ENCODE results near the gene PWWP2A.

Gene PWWP2A

GRCh38 chr5:160119142-160119904, at the start of gene PWWP2A:
Gene PWWP2A (minus strand): TSS chr5:160119450. CDS start chr5:160119388, 62 bp downstream.
- TF ChIP-seq, protein P1, sequence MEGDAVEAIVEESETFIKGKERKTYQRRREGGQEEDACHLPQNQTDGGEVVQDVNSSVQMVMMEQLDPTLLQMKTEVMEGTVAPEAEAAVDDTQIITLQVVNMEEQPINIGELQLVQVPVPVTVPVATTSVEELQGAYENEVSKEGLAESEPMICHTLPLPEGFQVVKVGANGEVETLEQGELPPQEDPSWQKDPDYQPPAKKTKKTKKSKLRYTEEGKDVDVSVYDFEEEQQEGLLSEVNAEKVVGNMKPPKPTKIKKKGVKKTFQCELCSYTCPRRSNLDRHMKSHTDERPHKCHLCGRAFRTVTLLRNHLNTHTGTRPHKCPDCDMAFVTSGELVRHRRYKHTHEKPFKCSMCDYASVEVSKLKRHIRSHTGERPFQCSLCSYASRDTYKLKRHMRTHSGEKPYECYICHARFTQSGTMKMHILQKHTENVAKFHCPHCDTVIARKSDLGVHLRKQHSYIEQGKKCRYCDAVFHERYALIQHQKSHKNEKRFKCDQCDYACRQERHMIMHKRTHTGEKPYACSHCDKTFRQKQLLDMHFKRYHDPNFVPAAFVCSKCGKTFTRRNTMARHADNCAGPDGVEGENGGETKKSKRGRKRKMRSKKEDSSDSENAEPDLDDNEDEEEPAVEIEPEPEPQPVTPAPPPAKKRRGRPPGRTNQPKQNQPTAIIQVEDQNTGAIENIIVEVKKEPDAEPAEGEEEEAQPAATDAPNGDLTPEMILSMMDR (IDR thresholded peaks at IDR 0.05; ENCODE audit: extremely low read depth, insufficient read depth, missing control alignments): no peak
- DNase-seq (ENCODE audit: low spot score): peak; percentile 97
- in situ Hi-C loops (cut with MboI; ENCODE audit: low pct_unique_long_range_greater_than_20kb, low sequenced_read_pairs, unreplicated experiment): no loop called here

- TF ChIP-seq, protein P1 (IDR thresholded peaks at IDR 0.05; ENCODE audit: extremely low read depth, insufficient read depth, missing control alignments): no peak
- no peak for DNase-seq (ENCODE audit: low spot score)
- in situ Hi-C loops (cut with MboI; ENCODE audit: low pct_unique_long_range_greater_than_20kb, low sequenced_read_pairs, unreplicated experiment): no loop called here
These were observed 48.4 kb upstream of the PWWP2A start for GRCh38 chr5:160167624-160168165.

DNA sequence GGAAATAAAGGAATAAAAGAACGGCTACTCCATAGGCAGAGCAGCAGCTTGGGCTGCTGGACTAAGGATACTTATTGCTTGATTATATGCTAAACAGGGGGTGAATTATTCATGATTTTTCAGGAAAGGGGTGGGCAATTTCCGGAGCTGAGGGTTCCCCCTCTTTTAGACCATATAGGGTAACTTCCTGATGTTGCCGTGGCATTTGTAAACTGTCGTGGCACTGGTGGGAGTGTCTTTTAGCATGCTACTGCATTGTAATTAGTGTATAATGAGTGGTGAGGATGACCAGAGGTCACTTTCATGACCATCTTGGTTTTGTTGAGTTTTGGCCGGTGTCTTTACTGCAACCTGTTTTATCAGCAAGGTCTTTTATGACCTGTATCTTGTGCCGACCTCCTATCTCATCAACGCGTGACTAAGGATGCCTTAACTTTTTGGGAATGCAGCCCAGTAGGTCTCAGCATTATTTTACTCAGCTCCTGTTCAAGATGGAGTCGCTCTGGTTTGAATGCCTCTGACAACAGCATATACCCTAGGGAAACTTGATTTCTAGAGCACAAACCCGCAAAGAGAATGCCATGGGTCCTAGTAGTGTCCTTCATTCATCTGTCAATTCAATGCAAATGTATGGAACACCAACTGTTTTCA, 47.8 kb upstream of the PWWP2A start:
- TF ChIP-seq, protein P1 (IDR thresholded peaks at IDR 0.05; ENCODE audit: extremely low read depth, insufficient read depth, missing control alignments): no peak
- DNase-seq (ENCODE audit: low spot score): no peak
- in situ Hi-C loops (cut with MboI; ENCODE audit: low pct_unique_long_range_greater_than_20kb, low sequenced_read_pairs, unreplicated experiment): no loop called here

DNA sequence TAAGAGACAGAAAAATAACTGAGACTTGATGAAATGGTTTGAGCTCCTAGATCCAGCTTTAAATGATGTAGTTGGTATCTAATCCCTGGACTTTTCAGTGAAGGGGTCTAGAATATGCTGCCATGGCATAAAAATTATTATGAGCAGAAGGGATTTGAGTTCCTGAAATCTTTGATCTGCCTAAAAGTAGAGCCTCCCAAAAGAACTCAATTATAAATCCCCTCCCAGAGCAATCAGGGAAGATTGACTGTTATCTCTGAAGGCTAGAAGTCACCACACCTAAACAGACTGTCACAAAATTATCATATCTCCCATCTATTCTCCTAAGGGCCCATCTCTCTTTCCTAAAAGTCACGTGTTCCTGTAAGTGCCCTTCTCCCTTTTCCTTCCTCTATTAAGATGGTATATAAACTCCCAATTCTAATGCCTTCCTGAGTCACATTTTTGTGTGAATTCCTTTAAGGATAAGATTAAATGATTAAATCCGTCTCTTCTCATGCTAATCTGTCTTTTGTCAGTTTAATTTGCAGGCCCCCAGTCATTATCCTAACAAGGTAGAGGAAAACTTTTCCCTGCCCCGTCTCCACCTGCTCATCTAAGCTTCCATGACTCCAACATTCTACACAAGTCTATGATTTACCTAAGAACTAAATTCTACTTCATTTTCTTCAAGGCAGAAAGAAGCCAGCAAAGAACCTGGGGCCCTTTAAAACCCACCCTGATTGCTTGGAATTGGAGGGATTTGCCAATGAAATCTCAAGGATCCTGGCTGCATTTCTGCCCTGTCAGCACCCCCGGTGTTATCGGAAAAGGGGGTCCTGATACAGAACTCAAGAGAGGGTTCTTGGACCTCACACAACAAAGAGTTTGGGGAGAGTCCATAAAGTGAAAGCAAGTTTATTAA, 47.1 kb upstream of the PWWP2A start:
- in situ Hi-C loops (cut with MboI; ENCODE audit: low pct_unique_long_range_greater_than_20kb, low sequenced_read_pairs, unreplicated experiment): no loop called here
- DNase-seq (ENCODE audit: low spot score): no peak
- TF ChIP-seq, protein P1 (IDR thresholded peaks at IDR 0.05; ENCODE audit: extremely low read depth, insufficient read depth, missing control alignments): no peak

GRCh38 chr5:160165137-160166068, 46.2 kb upstream of the PWWP2A start:
- DNase-seq (ENCODE audit: low spot score): no peak

More at GRCh38 chr5:160165137-160166068, 46.2 kb upstream of the PWWP2A start:
- in situ Hi-C loops (cut with MboI; ENCODE audit: low pct_unique_long_range_greater_than_20kb, low sequenced_read_pairs, unreplicated experiment): no loop called here
- TF ChIP-seq, protein P1 (IDR thresholded peaks at IDR 0.05; ENCODE audit: extremely low read depth, insufficient read depth, missing control alignments): no peak

All from GM13977 (cell line).